ENCODE data around the gene COPRS. TPM values are rescaled to one million over a fixed set of nuclear protein-coding genes. Genes with fewer than 3 reads are reported as not detected.

Gene COPRS
- total RNA-seq, 4 donors from 2014 or later, result 23.8 to 45.2 (median 37.0) TPM

- H3K4me3 ChIP-seq, result no peak overlapping the region
Measured at GRCh38 chr17:31877911-31878702, 19.1 kb upstream of the COPRS start.

GRCh38 chr17:31877341-31877740, 18.3 kb upstream of the COPRS start:
- no peaks in the 10 kb centered on the region for H3K27me3 ChIP-seq
- H3K27ac ChIP-seq, result no peak overlapping the region
- intact Hi-C loops (cut with DNase I), result no loop called here
- 65 to 84% methylated on average over 6 of the region's 6 CpGs for WGBS, 2 donors
- H3K36me3 ChIP-seq, result peaks cover 0 to 100% (median 56%) of the 10 kb centered on the region in 3 donors
- TF ChIP-seq POLR2A (IDR thresholded peaks at IDR 0.05) (no peak), CTCF (IDR thresholded peaks at IDR 0.05) (no peak)
- DNase-seq, result no peak
- H3K4me1 ChIP-seq, result no peaks in the 10 kb centered on the region
- no peaks in the 10 kb centered on the region for H3K9me3 ChIP-seq
- no peak overlapping the region for H3K4me3 ChIP-seq

More at GRCh38 chr17:31877911-31878702, 19.1 kb upstream of the COPRS start:
- H3K27ac ChIP-seq, result no peak overlapping the region
- H3K9me3 ChIP-seq, result no peaks in the 10 kb centered on the region
- intact Hi-C loops (cut with DNase I), result no loop called here
- no peaks in the 10 kb centered on the region for H3K27me3 ChIP-seq
- no peak for TF ChIP-seq POLR2A (IDR thresholded peaks at IDR 0.05)
- TF ChIP-seq CTCF (IDR thresholded peaks at IDR 0.05), result no peak
- DNase-seq, result no peak
- H3K4me1 ChIP-seq, result no peaks in the 10 kb centered on the region
- 76 to 85% methylated on average over 9 of the region's 9 CpGs for WGBS, 2 donors
- peaks cover 0 to 99% (median 55%) of the 10 kb centered on the region in 3 donors for H3K36me3 ChIP-seq

GRCh38 chr17:31875081-31875480, 16.0 kb upstream of the COPRS start:
- WGBS, 2 donors, result 59 to 63% methylated on average over 2 of the region's 2 CpGs
- peaks cover 6 to 100% (median 63%) of the 10 kb centered on the region in 3 donors for H3K36me3 ChIP-seq
- intact Hi-C loops (cut with DNase I), result no loop called here
- no peaks in the 10 kb centered on the region for H3K9me3 ChIP-seq
- no peak overlapping the region for H3K27ac ChIP-seq
- H3K4me1 ChIP-seq, result no peaks in the 10 kb centered on the region
- H3K27me3 ChIP-seq, result no peaks in the 10 kb centered on the region
- DNase-seq, result no peak
- H3K4me3 ChIP-seq, result no peak overlapping the region
- no peak for TF ChIP-seq CTCF (IDR thresholded peaks at IDR 0.05)
- no peak for TF ChIP-seq POLR2A (IDR thresholded peaks at IDR 0.05)

- H3K36me3 ChIP-seq, result peaks cover 6 to 100% (median 63%) of the 10 kb centered on the region in 3 donors
Measured at GRCh38 chr17:31869797-31870568, 10.9 kb upstream of the COPRS start.

More at GRCh38 chr17:31869797-31870568, 10.9 kb upstream of the COPRS start:
- WGBS, 2 donors, result 58 to 77% methylated on average over 4 to 5 of the region's 5 CpGs
- Histone ChIP-seq H3K4me3 (no peak overlapping the region), H3K27me3 (no peaks in the 10 kb centered on the region), H3K9me3 (no peaks in the 10 kb centered on the region), H3K4me1 (no peaks in the 10 kb centered on the region), H3K27ac (no peak overlapping the region)
- no peak for DNase-seq
- intact Hi-C loops (cut with DNase I), result no loop called here
- TF ChIP-seq CTCF (IDR thresholded peaks at IDR 0.05) (no peak), POLR2A (IDR thresholded peaks at IDR 0.05) (no peak)
